PC-3 (cell line): Measurements from ENCODE around the gene RERE.

Source experiments
- CTCF ChIP-seq: fragments of 300-600 bp; sonication (generic); conservative IDR thresholded peaks from 2 replicates; pipeline ENCODE4 v1.5.1; 2017; ENCODE audit warnings: antibody characterized with exemption, low read depth, mild to moderate bottlenecking, low read length
- EZH2 ChIP-seq: fragments of 300-600 bp; sonication (generic); IDR thresholded peaks from one replicate; pipeline ENCODE4 v1.6.1; 2017; ENCODE audit warnings: antibody characterized with exemption, mild to moderate bottlenecking, low read length; ENCODE audit not compliant: unreplicated experiment
- EZH2phosphoT487 ChIP-seq: fragments of 300-600 bp; sonication (generic); IDR thresholded peaks from 2 replicates; pipeline ENCODE4 v1.6.1; 2018; ENCODE audit warnings: mild to moderate bottlenecking, antibody characterized with exemption, low read length, borderline replicate concordance

- no peak for TF ChIP-seq CTCF
- no peak for TF ChIP-seq EZH2phosphoT487
- TF ChIP-seq EZH2 = no peak
Measured at GRCh38 chr1:8352471-8352845, 465.0 kb downstream of the RERE start.
